GM18870 (cell line): Measurements from ENCODE around the gene LIN7C.
"Not testable (repeated sequence)": the region's sequence is repeated elsewhere in the genome, so short reads cannot be mapped to it uniquely, and the experiment has no call there.

Source experiments
- ATAC-seq: cut with Tn5 transposase; IDR thresholded peaks from one replicate; pipeline ENCODE4 v1.9.1; 2021; ENCODE audit warnings: moderate library complexity; ENCODE audit not compliant: unreplicated experiment

The LIN7C gene

DNA sequence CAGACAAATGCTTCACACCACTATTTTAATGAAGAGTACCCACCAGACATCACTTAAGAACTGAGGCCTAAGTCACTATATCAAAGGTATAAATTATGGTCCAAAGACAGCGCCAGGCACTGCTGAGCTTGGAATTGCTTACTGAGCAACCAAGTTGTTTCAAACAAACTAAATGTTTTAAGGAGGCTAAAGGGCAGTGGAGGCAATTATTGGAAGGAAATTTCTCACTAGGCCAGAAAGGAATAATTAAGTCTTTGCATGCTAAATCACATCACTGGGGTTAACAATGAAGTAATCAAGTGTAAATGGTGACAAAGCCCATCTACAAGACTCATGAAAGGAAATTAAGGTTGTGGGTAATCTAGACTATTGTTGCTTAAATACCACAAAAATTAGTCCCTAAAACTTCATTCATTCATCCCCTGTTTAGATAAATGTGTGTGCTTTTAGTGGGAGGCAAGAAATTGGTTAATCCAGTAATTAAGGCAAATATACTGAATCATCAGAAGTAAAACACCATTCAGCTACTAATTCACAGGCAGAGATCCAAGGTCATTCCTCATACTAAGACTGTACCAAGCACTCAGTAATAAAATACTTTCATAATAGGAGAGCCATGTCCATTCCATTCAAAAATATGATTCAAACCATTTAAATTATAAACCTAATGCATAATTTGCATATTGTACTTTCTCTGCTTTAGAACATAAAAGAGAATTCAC lies 55.2 kb downstream of the LIN7C start:
- ATAC-seq = no peak

DNA sequence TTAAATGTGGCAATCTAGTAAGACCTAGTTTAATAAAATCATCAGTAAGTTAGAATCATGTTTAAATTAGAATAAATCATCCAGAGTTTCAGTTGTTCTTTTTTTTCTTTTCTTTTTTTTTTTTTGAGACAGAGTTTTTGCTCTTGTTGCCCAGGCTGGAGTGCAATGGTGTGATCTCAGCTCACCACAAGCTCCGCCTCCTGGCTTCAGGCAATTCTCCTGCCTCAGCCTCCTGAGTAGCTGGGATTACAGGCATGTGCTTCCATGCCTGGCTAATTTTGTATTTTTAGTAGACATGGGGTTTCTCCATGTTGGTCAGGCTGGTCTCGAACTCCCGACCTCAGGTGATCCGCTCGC lies 58.4 kb downstream of the LIN7C start:
- ATAC-seq = not testable (repeated sequence)

DNA sequence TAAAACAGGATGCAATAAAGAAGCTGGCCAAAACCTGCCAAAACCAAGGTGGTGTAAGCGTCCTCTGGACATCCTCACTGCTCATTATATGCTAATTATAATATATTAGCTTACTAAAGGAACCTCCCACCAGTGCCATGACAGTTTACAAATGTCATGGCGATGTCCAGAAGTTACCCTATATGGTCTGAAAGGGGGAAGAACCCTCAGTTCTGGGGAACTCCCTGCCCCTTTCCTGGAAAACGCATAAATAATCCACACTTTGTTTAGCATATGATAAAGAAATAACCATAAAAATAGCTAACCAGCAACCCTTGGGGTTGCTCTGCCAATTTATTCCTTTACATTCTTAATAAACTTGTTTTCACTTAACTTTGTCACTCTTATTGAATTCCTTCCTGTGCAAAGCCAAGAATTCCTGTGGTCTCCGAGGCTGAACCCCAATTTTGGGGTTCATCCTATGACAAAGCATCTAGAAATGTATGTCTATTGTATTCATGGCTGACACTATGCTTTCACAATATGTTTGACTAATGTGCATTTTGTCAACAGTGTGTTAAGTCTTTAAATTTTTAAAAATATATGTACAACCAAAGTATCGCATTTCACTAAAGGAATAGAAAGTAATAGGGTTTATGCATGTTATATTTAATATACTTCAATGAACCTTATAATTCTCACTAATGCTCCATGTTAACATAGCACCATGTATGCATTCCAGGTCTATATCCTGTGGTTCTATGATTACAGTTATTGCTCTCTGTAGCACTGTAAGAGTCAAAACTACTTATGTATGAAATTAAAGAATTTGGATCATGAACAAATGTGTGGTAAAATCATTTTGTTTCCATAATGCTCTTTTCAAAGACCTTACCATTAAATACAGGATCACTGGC lies 59.0 kb downstream of the LIN7C start:
- ATAC-seq = no peak

DNA sequence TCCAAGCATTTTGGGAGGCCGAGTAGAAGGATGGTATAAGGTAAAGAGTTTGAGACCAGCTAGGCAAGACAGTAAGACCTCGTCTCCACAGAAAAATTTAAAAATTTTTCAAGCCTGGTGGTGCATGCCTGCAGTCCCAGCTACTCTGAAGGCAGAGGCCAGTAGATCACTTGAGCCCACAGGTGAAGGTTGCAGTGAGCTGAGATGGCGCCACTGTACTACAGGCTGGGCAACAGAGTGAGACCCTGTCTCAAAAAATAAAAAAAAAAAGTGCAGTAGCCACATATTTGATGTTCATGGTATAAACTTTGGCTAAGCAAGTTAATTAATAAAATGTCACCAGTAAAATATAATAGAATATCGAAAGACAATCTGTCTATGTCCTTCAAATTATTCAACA lies 60.9 kb downstream of the LIN7C start:
- no peak for ATAC-seq

DNA sequence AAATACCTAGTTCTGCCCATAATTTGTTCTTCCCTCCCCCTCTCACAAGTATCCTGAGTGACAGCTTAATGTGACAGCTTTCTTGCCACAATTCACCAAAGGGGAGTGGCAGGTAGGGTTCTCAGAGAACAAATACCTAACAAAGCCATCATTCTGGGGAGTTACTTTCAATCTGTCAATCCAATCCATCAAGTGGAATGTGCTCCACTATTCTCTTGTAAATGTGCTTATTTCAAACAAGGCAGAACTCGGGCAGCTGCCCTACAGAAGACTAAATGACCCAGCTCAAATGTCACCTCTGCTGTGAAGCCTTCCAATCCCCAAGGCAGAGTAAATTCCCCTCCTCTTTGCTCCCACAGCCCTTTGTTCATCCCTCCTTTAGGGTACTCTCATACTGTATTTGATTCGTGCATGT lies 61.8 kb downstream of the LIN7C start:
- ATAC-seq = no peak
